HEK293 (cell line): ENCODE measurements around the gene DDC.

Experiments used
- CTCF ChIA-PET: fragments of 350-600 bp; formaldehyde crosslinking; extraction: SDS; loops from one replicate; lab custom pipeline; 2021; ENCODE audit warnings: antibody characterized with exemption; lab: Yijun Ruan, JAX
- POLR2A ChIA-PET: fragments of 300-600 bp; formaldehyde crosslinking; extraction: SDS; loops from one replicate; lab custom pipeline; 2020; ENCODE audit warnings: antibody characterized with exemption, inconsistent platforms; lab: Yijun Ruan, JAX
- H3K27ac ChIP-seq: fragments of 200-500 bp; sonication (Bioruptor generic); 2 replicates; pipeline ENCODE4 v1.5.1; 2014; ENCODE audit warnings: low read depth, low read length, control low read depth, inconsistent platforms; ENCODE audit errors: extremely low read depth
- H3K36me3 ChIP-seq, 2 experiments: fragments of 200-500 bp in 1 of 2; sonication (Bioruptor generic) in 1 of 2; 1 replicate in 1 of 2; 2 replicates in 1 of 2; pipeline ENCODE4 v1.5.1; 2014 to 2017; ENCODE audit warnings: inconsistent platforms in 2 of 2, low read length in 2 of 2; ENCODE audit not compliant: control insufficient read depth in 2 of 2, insufficient read depth in 1 of 2
- H3K4me1 ChIP-seq: fragments of 200-500 bp; sonication (Bioruptor generic); 2 replicates; pipeline ENCODE4 v1.5.1; 2014; ENCODE audit warnings: mild to moderate bottlenecking, low read length, inconsistent platforms; ENCODE audit not compliant: control insufficient read depth, insufficient read depth
- H3K4me3 ChIP-seq: 2 replicates; pipeline ENCODE4 v1.5.1; 2011; ENCODE audit warnings: low read depth, mild to moderate bottlenecking, control low read depth, low read length, moderate library complexity
- H3K9me3 ChIP-seq: fragments of 200-500 bp; sonication (Bioruptor generic); 2 replicates; pipeline ENCODE4 v1.5.1; 2014; ENCODE audit warnings: low read depth, low read length, inconsistent platforms; ENCODE audit not compliant: control insufficient read depth, insufficient read depth
- BCL11B ChIP-seq: fragments of 450-650 bp; formaldehyde crosslinking; IDR thresholded peaks from 2 replicates; pipeline ENCODE4 v1.5.1; 2016; ENCODE audit warnings: low read depth, missing biosample characterization, missing genetic modification characterization
- GFI1B ChIP-seq: fragments of 450-650 bp; formaldehyde crosslinking; IDR thresholded peaks from 2 replicates; pipeline ENCODE4 v1.5.1; 2016; ENCODE audit warnings: missing biosample characterization, missing genetic modification characterization
- HOXC10 ChIP-seq: sonication (generic); formaldehyde crosslinking; IDR thresholded peaks from 2 replicates; pipeline ENCODE4 v1.8.1; 2023; ENCODE audit warnings: mild to moderate bottlenecking, missing genetic modification reagents
- KLF8 ChIP-seq: fragments of 450-650 bp; formaldehyde crosslinking; IDR thresholded peaks from 2 replicates; pipeline ENCODE4 v1.5.1; 2016; ENCODE audit warnings: missing biosample characterization, missing genetic modification characterization
- PATZ1 ChIP-seq: fragments of 450-650 bp; formaldehyde crosslinking; IDR thresholded peaks from 2 replicates; pipeline ENCODE4 v1.5.1; 2016; ENCODE audit warnings: missing biosample characterization, missing genetic modification characterization
- PBX3 ChIP-seq: sonication (generic); formaldehyde crosslinking; IDR thresholded peaks from 2 replicates; pipeline ENCODE4 v1.8.1; 2022; ENCODE audit warnings: mild to moderate bottlenecking, moderate library complexity, missing genetic modification reagents
- REPIN1 ChIP-seq: fragments of 450-650 bp; formaldehyde crosslinking; IDR thresholded peaks from 2 replicates; pipeline ENCODE4 v1.5.1; 2017; ENCODE audit warnings: missing biosample characterization, missing genetic modification characterization, low read depth
- SCRT2 ChIP-seq: fragments of 450-650 bp; formaldehyde crosslinking; IDR thresholded peaks from 2 replicates; pipeline ENCODE4 v1.5.1; 2016; ENCODE audit warnings: missing biosample characterization, missing genetic modification characterization
- ZNF146 ChIP-seq: fragments of 450-650 bp; formaldehyde crosslinking; IDR thresholded peaks from 2 replicates; pipeline ENCODE4 v1.5.1; 2016; ENCODE audit warnings: missing biosample characterization, missing genetic modification characterization
- ZNF155 ChIP-seq: fragments of 450-650 bp; formaldehyde crosslinking; IDR thresholded peaks from 2 replicates; pipeline ENCODE4 v1.5.1; 2016; ENCODE audit warnings: missing biosample characterization, missing genetic modification characterization
- ZNF169 ChIP-seq: fragments of 450-650 bp; formaldehyde crosslinking; IDR thresholded peaks from 2 replicates; pipeline ENCODE4 v1.5.1; 2016; ENCODE audit warnings: missing biosample characterization, missing genetic modification characterization
- ZNF354C ChIP-seq: fragments of 450-650 bp; formaldehyde crosslinking; IDR thresholded peaks from 2 replicates; pipeline ENCODE4 v1.5.1; 2016; ENCODE audit warnings: missing biosample characterization, missing genetic modification characterization, low read depth, borderline replicate concordance
- ZNF394 ChIP-seq: fragments of 450-650 bp; formaldehyde crosslinking; IDR thresholded peaks from 2 replicates; pipeline ENCODE4 v1.5.1; 2016; ENCODE audit warnings: missing biosample characterization, missing genetic modification characterization, mild to moderate bottlenecking, moderate library complexity, borderline replicate concordance
- ZNF544 ChIP-seq: fragments of 450-650 bp; formaldehyde crosslinking; IDR thresholded peaks from 2 replicates; pipeline ENCODE4 v1.5.0; 2017; ENCODE audit warnings: missing biosample characterization, missing genetic modification characterization
- ZNF776 ChIP-seq: fragments of 450-650 bp; formaldehyde crosslinking; IDR thresholded peaks from 2 replicates; pipeline ENCODE4 v1.5.0; 2017; ENCODE audit warnings: missing biosample characterization, missing genetic modification characterization, borderline replicate concordance
- ZXDB ChIP-seq: fragments of 450-650 bp; formaldehyde crosslinking; IDR thresholded peaks from 2 replicates; pipeline ENCODE4 v1.5.1; 2016; ENCODE audit warnings: missing biosample characterization, missing genetic modification characterization
- TF ChIP-seq, protein P1 (sequence below): fragments of 450-650 bp; formaldehyde crosslinking; IDR thresholded peaks from 2 replicates; pipeline ENCODE4 v1.5.1; 2017; ENCODE audit warnings: missing biosample characterization, missing genetic modification characterization
- TF ChIP-seq, protein P2 (sequence below): fragments of 450-650 bp; formaldehyde crosslinking; IDR thresholded peaks from 2 replicates; pipeline ENCODE4 v1.5.1; 2017; ENCODE audit warnings: missing biosample characterization, mild to moderate bottlenecking, missing genetic modification characterization, moderate library complexity
- TF ChIP-seq, protein P3 (sequence below): fragments of 450-650 bp; formaldehyde crosslinking; IDR thresholded peaks from 2 replicates; pipeline ENCODE4 v1.5.1; 2016; ENCODE audit warnings: missing biosample characterization, missing genetic modification characterization, low read depth

Gene DDC

DNA sequence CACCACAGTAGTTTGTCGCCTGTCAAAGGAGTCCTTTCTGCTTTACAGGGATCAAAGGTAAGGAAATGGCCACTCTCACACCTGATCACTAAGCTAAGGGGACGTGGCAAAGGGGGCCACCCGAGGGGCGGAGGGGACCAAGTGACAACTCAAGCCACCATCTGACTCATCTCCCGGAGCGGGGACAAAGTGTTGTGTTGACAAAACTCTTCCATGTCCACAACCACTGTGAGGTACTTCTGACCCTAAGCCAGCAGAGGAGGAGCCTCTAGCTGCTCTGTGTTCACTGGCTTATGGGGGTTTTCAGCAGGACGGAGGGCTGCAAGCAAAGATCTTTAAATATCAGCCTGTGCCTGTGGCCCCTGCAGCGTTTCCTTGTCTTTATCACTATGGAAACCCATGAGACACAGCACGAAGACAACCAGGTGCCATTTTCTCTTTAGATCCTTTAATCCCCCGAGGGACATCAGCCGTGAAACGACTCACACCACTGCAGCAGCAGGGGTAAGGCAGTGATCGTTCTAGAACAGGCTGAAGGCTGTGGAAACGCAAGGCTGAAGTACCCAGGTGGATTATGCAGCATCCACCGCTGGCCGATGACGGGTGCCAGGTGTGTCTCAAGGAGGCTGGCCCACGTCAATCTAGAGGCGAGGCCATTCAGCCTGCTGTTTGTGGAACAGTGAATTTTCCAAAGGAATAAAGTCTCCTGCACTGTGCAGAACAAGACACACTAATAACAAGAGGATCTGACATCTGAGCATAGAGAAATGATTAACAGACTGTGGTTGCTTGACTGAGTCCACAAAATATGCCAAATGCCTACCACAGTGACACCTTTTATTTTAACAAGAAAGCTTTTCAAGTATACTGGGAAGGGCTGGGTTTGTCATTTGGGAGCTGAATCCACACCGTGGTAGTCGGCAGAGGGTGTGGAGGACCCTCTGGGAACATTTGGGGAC lies 26.6 kb upstream of the DDC start:
- TF ChIP-seq PBX3 (CRISPR knock-in tag) (no peak), BCL11B (tag by site-specific recombination) (no peak), ZXDB (tag by site-specific recombination) (no peak), REPIN1 (no peak), ZNF776 (tag by site-specific recombination) (no peak), GFI1B (no peak), ZNF146 (tag by site-specific recombination) (no peak), ZNF155 (tag by site-specific recombination) (no peak), SCRT2 (tag by site-specific recombination) (no peak), ZNF394 (tag by site-specific recombination) (no peak), HOXC10 (CRISPR knock-in tag) (no peak), ZNF169 (no peak), PATZ1 (tag by site-specific recombination) (no peak), ZNF354C (tag by site-specific recombination) (no peak), ZNF544 (tag by site-specific recombination) (no peak), KLF8 (tag by site-specific recombination) (no peak)
- TF ChIP-seq, protein P1, sequence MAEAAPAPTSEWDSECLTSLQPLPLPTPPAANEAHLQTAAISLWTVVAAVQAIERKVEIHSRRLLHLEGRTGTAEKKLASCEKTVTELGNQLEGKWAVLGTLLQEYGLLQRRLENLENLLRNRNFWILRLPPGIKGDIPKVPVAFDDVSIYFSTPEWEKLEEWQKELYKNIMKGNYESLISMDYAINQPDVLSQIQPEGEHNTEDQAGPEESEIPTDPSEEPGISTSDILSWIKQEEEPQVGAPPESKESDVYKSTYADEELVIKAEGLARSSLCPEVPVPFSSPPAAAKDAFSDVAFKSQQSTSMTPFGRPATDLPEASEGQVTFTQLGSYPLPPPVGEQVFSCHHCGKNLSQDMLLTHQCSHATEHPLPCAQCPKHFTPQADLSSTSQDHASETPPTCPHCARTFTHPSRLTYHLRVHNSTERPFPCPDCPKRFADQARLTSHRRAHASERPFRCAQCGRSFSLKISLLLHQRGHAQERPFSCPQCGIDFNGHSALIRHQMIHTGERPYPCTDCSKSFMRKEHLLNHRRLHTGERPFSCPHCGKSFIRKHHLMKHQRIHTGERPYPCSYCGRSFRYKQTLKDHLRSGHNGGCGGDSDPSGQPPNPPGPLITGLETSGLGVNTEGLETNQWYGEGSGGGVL (tag by site-specific recombination) = no peak
- TF ChIP-seq, protein P2, sequence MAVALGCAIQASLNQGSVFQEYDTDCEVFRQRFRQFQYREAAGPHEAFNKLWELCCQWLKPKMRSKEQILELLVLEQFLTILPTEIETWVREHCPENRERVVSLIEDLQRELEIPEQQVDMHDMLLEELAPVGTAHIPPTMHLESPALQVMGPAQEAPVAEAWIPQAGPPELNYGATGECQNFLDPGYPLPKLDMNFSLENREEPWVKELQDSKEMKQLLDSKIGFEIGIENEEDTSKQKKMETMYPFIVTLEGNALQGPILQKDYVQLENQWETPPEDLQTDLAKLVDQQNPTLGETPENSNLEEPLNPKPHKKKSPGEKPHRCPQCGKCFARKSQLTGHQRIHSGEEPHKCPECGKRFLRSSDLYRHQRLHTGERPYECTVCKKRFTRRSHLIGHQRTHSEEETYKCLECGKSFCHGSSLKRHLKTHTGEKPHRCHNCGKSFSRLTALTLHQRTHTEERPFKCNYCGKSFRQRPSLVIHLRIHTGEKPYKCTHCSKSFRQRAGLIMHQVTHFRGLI (tag by site-specific recombination) = no peak
- TF ChIP-seq, protein P3, sequence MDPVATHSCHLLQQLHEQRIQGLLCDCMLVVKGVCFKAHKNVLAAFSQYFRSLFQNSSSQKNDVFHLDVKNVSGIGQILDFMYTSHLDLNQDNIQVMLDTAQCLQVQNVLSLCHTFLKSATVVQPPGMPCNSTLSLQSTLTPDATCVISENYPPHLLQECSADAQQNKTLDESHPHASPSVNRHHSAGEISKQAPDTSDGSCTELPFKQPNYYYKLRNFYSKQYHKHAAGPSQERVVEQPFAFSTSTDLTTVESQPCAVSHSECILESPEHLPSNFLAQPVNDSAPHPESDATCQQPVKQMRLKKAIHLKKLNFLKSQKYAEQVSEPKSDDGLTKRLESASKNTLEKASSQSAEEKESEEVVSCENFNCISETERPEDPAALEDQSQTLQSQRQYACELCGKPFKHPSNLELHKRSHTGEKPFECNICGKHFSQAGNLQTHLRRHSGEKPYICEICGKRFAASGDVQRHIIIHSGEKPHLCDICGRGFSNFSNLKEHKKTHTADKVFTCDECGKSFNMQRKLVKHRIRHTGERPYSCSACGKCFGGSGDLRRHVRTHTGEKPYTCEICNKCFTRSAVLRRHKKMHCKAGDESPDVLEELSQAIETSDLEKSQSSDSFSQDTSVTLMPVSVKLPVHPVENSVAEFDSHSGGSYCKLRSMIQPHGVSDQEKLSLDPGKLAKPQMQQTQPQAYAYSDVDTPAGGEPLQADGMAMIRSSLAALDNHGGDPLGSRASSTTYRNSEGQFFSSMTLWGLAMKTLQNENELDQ (tag by site-specific recombination) = no peak
- TF ChIP-seq, all 188 proteins: peak for 0
- POLR2A ChIA-PET = no interaction called here
- Histone ChIP-seq H3K36me3 (peaks cover 0 to 22% of the 10 kb centered on the region in 2 experiments), H3K27ac (no peak overlapping the region), H3K4me3 (no peak overlapping the region), H3K9me3 (no peaks in the 10 kb centered on the region), H3K4me1 (no peaks in the 10 kb centered on the region)
- CTCF ChIA-PET = interaction anchor here (1.1 kb wide), 1 partner anchor 41 kb away, joined by 4 read pairs; no protein-coding TSS in a partner anchor
